GM12891 (cell line): Measurements from ENCODE around the gene ANKRD10.

Source experiments
- DNase-seq: peaks from one replicate; pipeline ENCODE4 v3.0.0; 2011; ENCODE audit warnings: low spot score; ENCODE audit not compliant: insufficient read length
- FAIRE-seq: peaks from 2 replicates; lab custom pipeline; 2011; peaks lifted over from hg19 to GRCh38; lab: Jason Lieb, UNC
- PAX5 ChIP-seq: IDR thresholded peaks from 2 replicates; pipeline ENCODE4 v1.6.1; 2011; ENCODE audit warnings: low read length, moderate library complexity, mild to moderate bottlenecking; ENCODE audit not compliant: insufficient read depth, severe bottlenecking
- POLR2A ChIP-seq: IDR thresholded peaks from 2 replicates; pipeline ENCODE4 v1.6.1; 2011; ENCODE audit warnings: low read depth, low read length, control low read depth
- POLR2AphosphoS5 ChIP-seq: IDR thresholded peaks from 2 replicates; pipeline ENCODE4 v1.6.1; 2011; ENCODE audit warnings: low read depth, low read length, control low read depth
- POU2F2 ChIP-seq: IDR thresholded peaks from 2 replicates; pipeline ENCODE4 v1.6.1; 2011; ENCODE audit warnings: low read depth, mild to moderate bottlenecking, control low read depth, low read length, moderate library complexity
- SPI1 ChIP-seq: IDR thresholded peaks from 2 replicates; pipeline ENCODE4 v1.6.1; 2011; ENCODE audit warnings: low read depth, low read length, control low read depth
- TAF1 ChIP-seq: IDR thresholded peaks from 2 replicates; pipeline ENCODE4 v1.6.1; 2011; ENCODE audit warnings: low read depth, low read length, control low read depth

Gene ANKRD10

DNA sequence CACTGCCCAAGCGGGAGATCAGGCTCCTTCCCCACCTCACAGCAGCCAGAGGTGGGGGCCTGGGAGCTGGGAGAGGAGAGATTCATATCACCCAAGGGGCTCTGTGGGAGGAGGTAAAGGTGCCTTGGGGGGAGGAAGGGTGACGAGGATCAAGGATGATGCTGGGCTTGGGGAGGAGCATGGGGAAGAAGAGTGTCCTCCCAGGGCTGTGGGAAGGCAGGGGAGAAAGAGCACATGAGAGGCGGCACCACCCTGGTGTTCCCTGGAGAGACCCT lies 82.7 kb downstream of the ANKRD10 start:
- DNase-seq (no peak), FAIRE-seq (no peak)
- TF ChIP-seq SPI1 = no peak
- no peak for TF ChIP-seq POLR2A
- TF ChIP-seq PAX5 = no peak
- no peak for TF ChIP-seq POU2F2
- no peak for TF ChIP-seq POLR2AphosphoS5
- TF ChIP-seq TAF1 = no peak

DNA sequence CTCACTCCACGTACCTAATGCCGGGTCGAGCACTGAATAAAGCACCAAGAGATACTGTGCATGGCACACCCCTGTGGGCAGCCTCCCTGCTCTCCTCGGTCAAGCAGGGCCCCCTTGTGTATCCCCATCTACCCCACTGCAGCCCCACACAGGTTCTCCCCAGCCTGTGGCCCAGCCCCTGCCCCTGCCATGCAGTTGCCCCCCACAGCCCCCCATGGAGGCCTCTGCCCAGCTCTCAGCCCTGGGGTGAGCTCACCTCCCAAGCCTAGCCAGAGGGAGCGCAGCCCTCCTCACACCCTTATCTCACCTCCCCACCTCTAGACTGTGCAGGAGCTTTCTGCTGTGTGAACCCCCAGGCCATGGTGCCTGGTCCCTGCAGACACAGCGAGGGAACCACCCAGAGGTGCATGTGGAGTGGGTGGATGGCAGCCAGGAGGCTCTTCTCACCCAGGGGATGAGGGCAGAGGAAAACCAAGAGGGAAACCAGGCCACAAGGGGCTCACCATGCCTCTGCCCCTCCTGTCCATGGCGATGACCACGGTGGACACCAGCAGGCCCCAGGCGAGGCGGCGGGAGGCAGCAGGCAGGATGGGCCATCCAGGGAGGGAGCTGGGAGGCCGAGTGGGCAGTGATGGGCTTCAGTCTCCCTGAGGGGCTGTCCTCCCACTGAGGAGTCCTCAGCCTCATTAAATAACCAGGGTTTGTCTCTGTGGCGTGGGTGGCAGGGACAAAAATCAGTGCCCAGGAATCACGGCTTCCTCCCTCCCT lies 83.2 kb downstream of the ANKRD10 start:
- no peak for TF ChIP-seq POLR2A
- TF ChIP-seq PAX5 = no peak
- no peak for TF ChIP-seq POLR2AphosphoS5
- no peak for TF ChIP-seq SPI1
- no peak for TF ChIP-seq POU2F2
- TF ChIP-seq TAF1 = no peak
- DNase-seq (no peak), FAIRE-seq (no peak)

DNA sequence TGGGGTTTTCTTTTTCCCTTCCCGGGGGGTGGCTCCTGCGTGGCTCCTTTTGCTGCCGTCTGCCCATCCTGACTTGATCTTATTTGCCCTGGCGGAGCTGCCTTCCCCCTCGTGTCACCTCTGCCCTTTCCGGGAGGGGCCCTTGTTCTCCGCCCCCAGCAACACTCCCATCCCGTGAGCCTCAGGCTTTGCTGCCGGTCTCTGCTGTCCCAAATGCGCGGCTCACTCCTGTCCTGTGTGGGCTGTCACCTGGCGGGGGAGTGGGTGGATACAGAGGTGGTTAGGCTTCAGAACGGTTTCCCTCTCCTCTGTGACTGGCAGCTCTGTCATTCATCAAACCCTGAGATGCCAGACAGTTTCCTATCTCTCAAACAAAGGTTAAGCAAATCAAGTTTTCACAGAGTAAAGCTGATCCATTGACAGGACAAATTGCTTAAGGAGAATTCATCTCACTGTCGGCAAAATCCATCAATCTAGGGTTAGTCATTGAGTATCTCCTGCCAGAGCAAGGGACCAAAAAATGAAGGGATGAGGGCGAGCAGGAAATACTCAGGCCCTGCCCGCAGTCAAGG lies 84.0 kb downstream of the ANKRD10 start:
- DNase-seq (no peak), FAIRE-seq (no peak)
- TF ChIP-seq PAX5 (no peak), POU2F2 (no peak), TAF1 (no peak), POLR2A (no peak), POLR2AphosphoS5 (no peak), SPI1 (no peak)

DNA sequence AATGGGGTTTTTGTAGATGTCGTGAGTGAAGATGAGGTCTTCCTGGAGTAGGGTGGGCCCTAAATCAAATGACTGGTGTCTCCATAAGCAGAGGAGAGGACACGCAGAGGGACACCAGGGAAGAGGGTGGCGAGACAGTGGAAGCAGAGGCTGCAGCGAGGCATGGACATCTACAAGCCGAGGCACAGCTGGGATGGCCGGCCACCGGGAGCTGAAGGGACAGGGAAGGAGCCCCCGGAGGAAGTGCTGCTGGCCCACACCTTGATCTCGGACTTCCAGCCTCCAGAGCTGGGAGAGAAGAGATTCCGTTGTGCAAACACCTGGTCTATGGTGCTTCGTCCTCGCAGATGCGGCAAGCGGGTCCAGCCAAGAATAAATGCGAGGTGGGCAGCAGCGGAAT lies 84.5 kb downstream of the ANKRD10 start:
- no peak for DNase-seq
- FAIRE-seq = no peak
- TF ChIP-seq TAF1 (no peak), PAX5 (no peak), POLR2AphosphoS5 (no peak), POLR2A (no peak), POU2F2 (no peak), SPI1 (no peak)

GRCh38 chr13:110829486-110829885 lies 85.4 kb downstream of the ANKRD10 start:
- DNase-seq (no peak), FAIRE-seq (no peak)
- TF ChIP-seq SPI1 (no peak), POU2F2 (no peak)

- no peak for TF ChIP-seq TAF1
- no peak for TF ChIP-seq POLR2A
- TF ChIP-seq SPI1 = no peak
- no peak for TF ChIP-seq POLR2AphosphoS5
- no peak for TF ChIP-seq POU2F2
- TF ChIP-seq PAX5 = no peak
- no peak for FAIRE-seq
These were observed 86.2 kb downstream of the ANKRD10 start for GRCh38 chr13:110828705-110829104.

More at GRCh38 chr13:110828705-110829104, 86.2 kb downstream of the ANKRD10 start:
- no peak for DNase-seq
